A549 (cell line): Measurements from ENCODE around the gene ERAP2. TPM values are rescaled to one million over a fixed set of nuclear protein-coding genes. Genes with fewer than 3 reads are reported as not detected.

ENCODE experiments used
- ATAC-seq, 2 experiments: fragments of 200-7000 bp in 1 of 2; fragments of >200 bp in 1 of 2; cut with Nextera tagmentation in 1 of 2; cut with Tn5 transposase in 1 of 2; 3 replicates each; pipeline versions ENCODE4 v1.8.0 to v1.9.1; 2018 to 2020; ENCODE audit warnings: mild to moderate bottlenecking in 1 of 2, moderate library complexity in 1 of 2
- CTCF ChIA-PET: fragments of 300-600 bp; sonication (Branson Sonifier 250); formaldehyde crosslinking; extraction: SDS; loops from one replicate; lab custom pipeline; 2021; ENCODE audit warnings: antibody characterized with exemption, inconsistent platforms; lab: Yijun Ruan, JAX
- POLR2A ChIA-PET: fragments of 350-600 bp; formaldehyde crosslinking; extraction: SDS; loops from one replicate; lab custom pipeline; 2021; ENCODE audit warnings: antibody characterized with exemption, inconsistent platforms; lab: Yijun Ruan, JAX
- DNase-seq, 2 experiments: peaks; one replicate each; pipeline versions ENCODE4 v3.0.0 to v3.0.0-alpha.2; 2011 to 2016; ENCODE audit warnings: low read depth in 1 of 2, low spot score in 1 of 2
- FAIRE-seq: peaks from 2 replicates; lab custom pipeline; 2011; peaks lifted over from hg19 to GRCh38; lab: Jason Lieb, UNC
- H3K27ac ChIP-seq, 2 experiments: fragments of >200 bp; sonication (Bioruptor Twin); formaldehyde crosslinking; 3 replicates each; pipeline ENCODE4 v1.5.1; 2016 to 2017
- H3K4me1 ChIP-seq: fragments of >200 bp; sonication (Bioruptor Twin); formaldehyde crosslinking; 3 replicates; pipeline ENCODE4 v1.6.1; 2016
- H3K4me2 ChIP-seq: fragments of >200 bp; sonication (Bioruptor Twin); formaldehyde crosslinking; 3 replicates; pipeline ENCODE4 v1.6.1; 2016
- H3K4me3 ChIP-seq: fragments of >200 bp; sonication (Bioruptor Twin); formaldehyde crosslinking; 3 replicates; pipeline ENCODE4 v1.5.1; 2016
- H3K9me3 ChIP-seq: fragments of >200 bp; sonication (Bioruptor Twin); formaldehyde crosslinking; 3 replicates; pipeline ENCODE4 v1.6.1; 2016
- ATOH8 ChIP-seq: fragments of 250-450 bp; sonication (Bioruptor Pico); IDR thresholded peaks from 2 replicates; pipeline ENCODE4 v1.5.0; 2020; ENCODE audit warnings: low read depth, mild to moderate bottlenecking, moderate library complexity
- BCL3 ChIP-seq: fragments of >200 bp; sonication (Bioruptor Twin); formaldehyde crosslinking; IDR thresholded peaks from 3 replicates; pipeline ENCODE4 v1.6.1; 2016
- CBX2 ChIP-seq: fragments of 200-600 bp; sonication (generic); IDR thresholded peaks from 2 replicates; pipeline ENCODE4 v1.6.1; 2016; ENCODE audit warnings: low read depth, mild to moderate bottlenecking, borderline replicate concordance
- CEBPB ChIP-seq, 2 experiments: fragments of >200 bp in 1 of 2; sonication (Bioruptor Twin) in 1 of 2; formaldehyde crosslinking in 1 of 2; IDR thresholded peaks; 2 replicates each; pipeline ENCODE4 v1.6.1; 2012 to 2016
- EHMT2 ChIP-seq: fragments of 200-600 bp; sonication (generic); IDR thresholded peaks from 2 replicates; pipeline ENCODE4 v1.6.1; 2016; ENCODE audit warnings: antibody characterized with exemption, low read depth, mild to moderate bottlenecking, moderate library complexity
- EP300 ChIP-seq, 2 experiments: fragments of >200 bp; sonication (Bioruptor Twin); formaldehyde crosslinking; IDR thresholded peaks; 2 replicates in 1 of 2; 3 replicates in 1 of 2; pipeline ENCODE4 v1.6.1; 2016 to 2017
- ESRRA ChIP-seq: fragments of 150-350 bp; IDR thresholded peaks from 2 replicates; pipeline ENCODE4 v1.6.1; 2014; ENCODE audit warnings: mild to moderate bottlenecking, low read length, borderline replicate concordance
- FOSB ChIP-seq: fragments of 250-450 bp; sonication (Bioruptor Pico); IDR thresholded peaks from 2 replicates; pipeline ENCODE4 v1.5.0; 2020; ENCODE audit warnings: mild to moderate bottlenecking, moderate library complexity
- HDAC2 ChIP-seq: fragments of 200-600 bp; sonication (generic); IDR thresholded peaks from 2 replicates; pipeline ENCODE4 v1.6.1; 2016
- HEYL ChIP-seq: fragments of 250-450 bp; sonication (Bioruptor Pico); IDR thresholded peaks from 2 replicates; pipeline ENCODE4 v1.8.0; 2021; ENCODE audit warnings: mild to moderate bottlenecking, moderate library complexity
- HOXA7 ChIP-seq: fragments of 250-450 bp; sonication (Bioruptor Pico); IDR thresholded peaks from 2 replicates; pipeline ENCODE4 v1.5.0; 2020; ENCODE audit warnings: mild to moderate bottlenecking, moderate library complexity
- HOXB13 ChIP-seq: fragments of 250-450 bp; sonication (Bioruptor Pico); IDR thresholded peaks from 2 replicates; pipeline ENCODE4 v1.5.0; 2020; ENCODE audit warnings: low read depth, mild to moderate bottlenecking, moderate library complexity
- HOXB5 ChIP-seq: fragments of 250-450 bp; sonication (Bioruptor Pico); IDR thresholded peaks from 2 replicates; pipeline ENCODE4 v1.5.0; 2020; ENCODE audit warnings: mild to moderate bottlenecking, moderate library complexity
- KDM1A ChIP-seq: fragments of 200-600 bp; sonication (generic); IDR thresholded peaks from 2 replicates; pipeline ENCODE4 v1.6.1; 2016; ENCODE audit warnings: low read depth, mild to moderate bottlenecking
- MAFK ChIP-seq: fragments of 450-650 bp; IDR thresholded peaks from 2 replicates; pipeline ENCODE4 v1.6.1; 2014; ENCODE audit not compliant: partially characterized antibody
- MAZ ChIP-seq: fragments of 150-350 bp; IDR thresholded peaks from 2 replicates; pipeline ENCODE4 v1.6.1; 2014; ENCODE audit warnings: antibody characterized with exemption, low read depth, low read length, borderline replicate concordance
- NFE2L2 ChIP-seq: fragments of 150-350 bp; conservative IDR thresholded peaks from 2 replicates; pipeline ENCODE4 v1.6.1; 2014; ENCODE audit warnings: low read length
- NR3C1 ChIP-seq: fragments of >200 bp; sonication (Bioruptor Twin); formaldehyde crosslinking; IDR thresholded peaks from 3 replicates; pipeline ENCODE4 v1.6.1; 2017
- POLR2AphosphoS2 ChIP-seq: conservative IDR thresholded peaks from 2 replicates; pipeline ENCODE4 v1.6.1; 2012; ENCODE audit warnings: low read length, improper control_type of control experiment, inconsistent platforms
- RAD21 ChIP-seq, 2 experiments: fragments of >200 bp in 1 of 2; sonication (Bioruptor Twin) in 1 of 2; formaldehyde crosslinking in 1 of 2; IDR thresholded peaks in 1 of 2; conservative IDR thresholded peaks in 1 of 2; 2 replicates in 1 of 2; 3 replicates in 1 of 2; pipeline ENCODE4 v1.6.1; 2012 to 2018; ENCODE audit warnings: inconsistent platforms in 1 of 2
- RNF2 ChIP-seq: fragments of 200-600 bp; sonication (generic); IDR thresholded peaks from 2 replicates; pipeline ENCODE4 v1.6.1; 2016; ENCODE audit warnings: low read depth, mild to moderate bottlenecking, antibody characterized with exemption, moderate library complexity, borderline replicate concordance
- SMC3 ChIP-seq: fragments of >200 bp; sonication (Bioruptor Twin); formaldehyde crosslinking; IDR thresholded peaks from 3 replicates; pipeline ENCODE4 v1.6.1; 2018; ENCODE audit warnings: inconsistent platforms
- SREBF2 ChIP-seq: fragments of 450-650 bp; IDR thresholded peaks from 2 replicates; pipeline ENCODE4 v1.6.1; 2014; ENCODE audit warnings: mild to moderate bottlenecking, moderate library complexity
- TFCP2L1 ChIP-seq: fragments of 250-450 bp; sonication (Bioruptor Pico); IDR thresholded peaks from 2 replicates; pipeline ENCODE4 v1.5.0; 2021; ENCODE audit warnings: mild to moderate bottlenecking
- TP53 ChIP-seq: fragments of 250-450 bp; sonication (Bioruptor Pico); IDR thresholded peaks from 2 replicates; pipeline ENCODE4 v1.5.0; 2021; ENCODE audit warnings: mild to moderate bottlenecking, moderate library complexity
- USF2 ChIP-seq: fragments of 450-650 bp; IDR thresholded peaks from 2 replicates; pipeline ENCODE4 v1.6.1; 2014; ENCODE audit warnings: antibody characterized with exemption
- ZSCAN20 ChIP-seq: fragments of 250-450 bp; sonication (Bioruptor Pico); IDR thresholded peaks from 2 replicates; pipeline ENCODE4 v1.8.0; 2022; ENCODE audit warnings: mild to moderate bottlenecking, moderate library complexity
- WGBS: methylation state at CpG from one replicate; pipeline ENCODE4 v1.1.6; 2017; ENCODE audit errors: missing lambda C conversion rate; 5-methylcytosine and 5-hydroxymethylcytosine counted together
- polyA plus RNA-seq, 4 experiments: library from polyadenylated mRNA; depleted of rRNA in 3 of 4; stranded (reverse); fragments of >200 nt; fragmentation: RNase III in 1 of 4; extraction: RNeasy Plus Mini Kit Qiagen cat#74134 plus additional on column Dnase treatment in 1 of 4; gene quantifications; 2 replicates in 3 of 4; 3 replicates in 1 of 4; pipeline ENCODE4 v1.2.3, GENCODE V29; 2011 to 2017
- TF ChIP-seq, protein P1 (sequence below): fragments of 200-600 bp; sonication (generic); IDR thresholded peaks from 2 replicates; pipeline ENCODE4 v1.6.1; 2016; ENCODE audit warnings: antibody characterized with exemption, mild to moderate bottlenecking, moderate library complexity
- TF ChIP-seq, protein P2 (sequence below): IDR thresholded peaks from 2 replicates; pipeline ENCODE4 v1.6.1; 2012
- TF ChIP-seq, protein P3 (sequence below): IDR thresholded peaks from 2 replicates; pipeline ENCODE4 v1.6.1; 2012; ENCODE audit warnings: low read depth, borderline replicate concordance

ERAP2 gene
- polyA plus RNA-seq, 2 of the 4 experiments (the other 2 are of a cell fraction): 1.0 to 2.2 TPM

- no peak overlapping the region for H3K4me2 ChIP-seq
- no peaks in the 10 kb centered on the region for H3K9me3 ChIP-seq
- FAIRE-seq: no peak
- POLR2A ChIA-PET: interaction anchor here (1.4 kb wide), 1 partner anchor 65 kb away, joined by 4 read pairs; no protein-coding TSS in a partner anchor
- CTCF ChIA-PET: no interaction called here
- DNase-seq: no peak
- no peak overlapping the region for H3K4me3 ChIP-seq
- H3K4me1 ChIP-seq: peaks cover 3% of the 10 kb centered on the region; the same call in 1 of the 3 replicates
- TF ChIP-seq MAFK: no peak
- TF ChIP-seq BCL3: no peak
- TF ChIP-seq SREBF2: no peak
- no peak for TF ChIP-seq TFCP2L1 (CRISPR knock-in tag)
- TF ChIP-seq CBX2: no peak
- TF ChIP-seq TP53 (CRISPR knock-in tag): no peak
- TF ChIP-seq, protein P1, sequence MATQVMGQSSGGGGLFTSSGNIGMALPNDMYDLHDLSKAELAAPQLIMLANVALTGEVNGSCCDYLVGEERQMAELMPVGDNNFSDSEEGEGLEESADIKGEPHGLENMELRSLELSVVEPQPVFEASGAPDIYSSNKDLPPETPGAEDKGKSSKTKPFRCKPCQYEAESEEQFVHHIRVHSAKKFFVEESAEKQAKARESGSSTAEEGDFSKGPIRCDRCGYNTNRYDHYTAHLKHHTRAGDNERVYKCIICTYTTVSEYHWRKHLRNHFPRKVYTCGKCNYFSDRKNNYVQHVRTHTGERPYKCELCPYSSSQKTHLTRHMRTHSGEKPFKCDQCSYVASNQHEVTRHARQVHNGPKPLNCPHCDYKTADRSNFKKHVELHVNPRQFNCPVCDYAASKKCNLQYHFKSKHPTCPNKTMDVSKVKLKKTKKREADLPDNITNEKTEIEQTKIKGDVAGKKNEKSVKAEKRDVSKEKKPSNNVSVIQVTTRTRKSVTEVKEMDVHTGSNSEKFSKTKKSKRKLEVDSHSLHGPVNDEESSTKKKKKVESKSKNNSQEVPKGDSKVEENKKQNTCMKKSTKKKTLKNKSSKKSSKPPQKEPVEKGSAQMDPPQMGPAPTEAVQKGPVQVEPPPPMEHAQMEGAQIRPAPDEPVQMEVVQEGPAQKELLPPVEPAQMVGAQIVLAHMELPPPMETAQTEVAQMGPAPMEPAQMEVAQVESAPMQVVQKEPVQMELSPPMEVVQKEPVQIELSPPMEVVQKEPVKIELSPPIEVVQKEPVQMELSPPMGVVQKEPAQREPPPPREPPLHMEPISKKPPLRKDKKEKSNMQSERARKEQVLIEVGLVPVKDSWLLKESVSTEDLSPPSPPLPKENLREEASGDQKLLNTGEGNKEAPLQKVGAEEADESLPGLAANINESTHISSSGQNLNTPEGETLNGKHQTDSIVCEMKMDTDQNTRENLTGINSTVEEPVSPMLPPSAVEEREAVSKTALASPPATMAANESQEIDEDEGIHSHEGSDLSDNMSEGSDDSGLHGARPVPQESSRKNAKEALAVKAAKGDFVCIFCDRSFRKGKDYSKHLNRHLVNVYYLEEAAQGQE: no peak
- TF ChIP-seq EHMT2: no peak
- TF ChIP-seq FOSB: no peak
- no peak for TF ChIP-seq NR3C1
- TF ChIP-seq ESRRA: no peak
- no peak for TF ChIP-seq ATOH8 (CRISPR knock-in tag)
- TF ChIP-seq HOXA7 (CRISPR knock-in tag): no peak
- TF ChIP-seq HEYL: no peak
- no peak overlapping the region for H3K27ac ChIP-seq
- no peak for ATAC-seq
Observed at GRCh38 chr5:96873449-96873848, 2.9 kb upstream of the ERAP2 start.

DNA sequence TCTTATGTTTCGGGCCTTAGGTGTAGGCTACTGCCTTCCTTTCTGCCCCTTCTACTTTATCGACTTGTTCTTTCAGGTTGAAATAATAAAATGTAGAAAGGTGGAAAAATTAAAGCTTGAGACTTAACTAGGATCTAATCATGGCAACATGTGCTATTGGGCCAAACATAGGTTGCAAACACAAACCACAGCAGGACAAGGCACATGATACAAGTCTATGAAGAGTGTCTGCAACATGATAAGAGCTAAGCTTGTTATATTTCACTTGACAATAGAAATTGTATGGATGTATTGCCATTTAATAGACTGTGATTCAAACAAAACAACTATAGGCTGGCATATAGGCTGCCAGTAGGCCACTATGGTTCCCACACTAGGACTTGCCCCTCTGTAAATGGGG lies 1.7 kb upstream of the ERAP2 start:
- no peak overlapping the region for H3K4me2 ChIP-seq
- H3K9me3 ChIP-seq: no peaks in the 10 kb centered on the region
- no peak overlapping the region for H3K27ac ChIP-seq
- no peak for FAIRE-seq
- H3K4me1 ChIP-seq: peaks cover 3% of the 10 kb centered on the region; the same call in 1 of the 3 replicates
- ChIA-PET POLR2A (interaction anchor here (1.4 kb wide), 1 partner anchor 66 kb away, joined by 4 read pairs; no protein-coding TSS in a partner anchor), CTCF (interaction anchor here (0.7 to 0.9 kb wide), 3 partner anchors 62 to 287 kb away, joined by 3 to 4 read pairs (median 4); partner anchors contain the start of gene LIX1)
- no peak overlapping the region for H3K4me3 ChIP-seq
- TF ChIP-seq USF2: no peak
- TF ChIP-seq, protein P2, sequence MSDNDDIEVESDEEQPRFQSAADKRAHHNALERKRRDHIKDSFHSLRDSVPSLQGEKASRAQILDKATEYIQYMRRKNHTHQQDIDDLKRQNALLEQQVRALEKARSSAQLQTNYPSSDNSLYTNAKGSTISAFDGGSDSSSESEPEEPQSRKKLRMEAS: no peak
- no peak for TF ChIP-seq HOXB13 (CRISPR knock-in tag)
- TF ChIP-seq ZSCAN20 (CRISPR knock-in tag): no peak
- no peak for TF ChIP-seq SMC3
- TF ChIP-seq NFE2L2: no peak
- no peak for TF ChIP-seq HOXA7 (CRISPR knock-in tag)
- TF ChIP-seq BCL3: no peak
- no peak for TF ChIP-seq TP53 (CRISPR knock-in tag)
- no peak for TF ChIP-seq POLR2AphosphoS2
- TF ChIP-seq EP300 (IDR thresholded peaks at IDR 0.05): no peak
- TF ChIP-seq, protein P3, sequence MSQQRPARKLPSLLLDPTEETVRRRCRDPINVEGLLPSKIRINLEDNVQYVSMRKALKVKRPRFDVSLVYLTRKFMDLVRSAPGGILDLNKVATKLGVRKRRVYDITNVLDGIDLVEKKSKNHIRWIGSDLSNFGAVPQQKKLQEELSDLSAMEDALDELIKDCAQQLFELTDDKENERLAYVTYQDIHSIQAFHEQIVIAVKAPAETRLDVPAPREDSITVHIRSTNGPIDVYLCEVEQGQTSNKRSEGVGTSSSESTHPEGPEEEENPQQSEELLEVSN: no peak
- TF ChIP-seq HDAC2: no peak
- no peak for TF ChIP-seq CEBPB (IDR thresholded peaks at IDR 0.05)
- TF ChIP-seq HOXB5 (CRISPR knock-in tag): no peak
- no peak for TF ChIP-seq MAFK
- no peak for TF ChIP-seq MAZ
- no peak for TF ChIP-seq RNF2
- TF ChIP-seq KDM1A: no peak
- TF ChIP-seq RAD21 (conservative IDR thresholded peaks at IDR 0.05 in 1 of 2, IDR thresholded peaks at IDR 0.05 in 1 of 2): no peak
- WGBS: 86% methylated on average over 2 of the region's 2 CpGs
- no peak for DNase-seq
- no peak for ATAC-seq
